Stimulated activated CD8-positive, alpha-beta memory T cell treated with anti-CD3 and anti-CD28 coated beads, Interleukin-15, amount 100 ng/mL, for 24 hours (primary cell): ENCODE data around the gene CLPSL2.

Experiments
- DNase-seq: peaks from one replicate; pipeline ENCODE4 v3.0.0-alpha.2; 2020; ENCODE audit warnings: low read depth

Gene CLPSL2

DNA sequence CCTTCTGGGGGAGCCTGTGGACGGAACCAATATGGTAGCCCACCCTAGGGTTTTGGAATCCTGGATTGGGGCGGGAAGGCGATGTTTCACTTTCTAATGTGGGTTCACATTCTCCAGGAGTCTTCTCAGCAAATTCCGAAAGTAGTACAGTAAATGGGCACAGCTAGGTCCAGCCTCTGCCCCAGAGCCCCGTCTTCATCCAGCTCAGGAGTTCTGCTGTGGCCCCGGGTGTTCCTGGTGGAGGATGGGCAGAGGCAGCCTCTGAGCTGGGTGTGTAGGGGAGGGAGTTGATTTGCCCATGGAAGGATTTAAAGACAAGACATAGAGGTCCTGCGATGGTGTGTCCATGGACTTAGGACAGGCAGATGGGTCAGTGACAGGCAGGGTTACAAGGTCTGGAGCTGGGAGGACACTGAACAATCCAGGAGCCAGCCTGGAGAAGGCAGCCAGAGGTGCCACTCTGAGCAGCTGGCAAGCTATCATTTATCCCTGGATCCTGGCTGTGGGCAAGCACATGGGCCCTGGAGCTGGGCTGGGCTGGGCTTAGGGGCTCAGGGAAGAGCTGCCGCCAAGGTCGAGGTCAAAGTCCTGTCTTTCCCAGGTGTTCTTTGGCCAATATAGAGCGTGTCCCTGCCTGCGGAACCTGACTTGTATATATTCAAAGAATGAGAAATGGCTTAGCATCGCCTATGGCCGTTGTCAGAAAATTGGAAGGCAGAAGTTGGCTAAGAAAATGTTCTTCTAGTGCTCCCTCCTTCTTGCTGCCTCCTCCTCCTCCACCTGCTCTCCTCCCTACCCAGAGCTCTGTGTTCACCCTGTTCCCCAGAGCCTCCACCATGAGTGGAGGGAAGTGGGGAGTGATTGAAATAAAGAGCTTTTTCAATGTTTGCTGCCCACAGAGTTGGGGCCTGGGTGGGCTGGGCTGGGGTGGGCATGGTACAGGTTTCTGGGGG is 11.1 kb downstream of the CLPSL2 start:
- DNase-seq = no peak

DNA sequence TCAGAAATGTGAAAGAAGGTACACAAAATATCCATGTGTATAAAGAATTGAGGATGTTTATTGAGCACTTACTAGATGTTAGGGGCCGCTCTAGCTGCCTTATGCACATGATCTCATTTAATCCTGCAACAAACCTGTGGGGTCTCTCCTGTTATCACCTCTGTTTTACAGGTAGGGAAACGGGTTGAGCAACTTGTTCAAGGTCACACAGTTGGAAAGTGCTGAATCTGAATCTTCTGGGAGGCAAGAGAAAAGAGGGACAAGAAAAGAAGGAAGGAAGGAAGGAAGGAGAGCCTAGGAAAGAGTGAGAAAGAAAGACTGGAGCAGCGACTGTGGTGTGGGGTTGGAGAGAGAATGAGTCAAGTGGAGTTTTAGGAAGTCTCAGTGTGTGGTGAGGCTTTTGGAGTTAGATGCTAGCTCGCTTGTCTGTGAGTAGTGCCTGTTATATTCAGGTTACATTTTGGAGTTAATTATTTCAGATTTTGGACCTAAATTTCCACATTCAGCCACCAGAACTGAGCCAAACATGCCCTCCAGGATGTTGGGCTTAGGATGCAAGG is 12.1 kb downstream of the CLPSL2 start:
- DNase-seq = no peak

DNA sequence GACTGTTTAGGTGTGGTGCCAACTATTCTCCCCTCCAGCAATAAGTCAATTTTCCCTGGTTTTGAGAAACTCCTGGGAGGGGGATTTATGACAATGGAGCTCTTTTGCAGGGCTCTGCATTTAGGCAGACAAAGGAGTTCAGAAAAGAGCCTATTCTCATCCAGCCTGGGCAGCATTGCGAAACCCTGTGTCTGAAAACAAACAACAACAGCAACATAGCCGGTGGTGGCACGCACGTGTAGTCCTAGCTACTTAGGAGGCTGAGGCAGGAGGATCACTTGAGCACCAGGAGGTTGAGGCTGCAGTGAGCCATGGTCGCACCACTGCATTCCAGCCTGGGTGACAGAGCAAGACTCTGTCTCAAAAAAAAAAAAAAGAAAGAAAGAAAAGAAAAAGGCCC is 14.3 kb downstream of the CLPSL2 start:
- no peak for DNase-seq

DNA sequence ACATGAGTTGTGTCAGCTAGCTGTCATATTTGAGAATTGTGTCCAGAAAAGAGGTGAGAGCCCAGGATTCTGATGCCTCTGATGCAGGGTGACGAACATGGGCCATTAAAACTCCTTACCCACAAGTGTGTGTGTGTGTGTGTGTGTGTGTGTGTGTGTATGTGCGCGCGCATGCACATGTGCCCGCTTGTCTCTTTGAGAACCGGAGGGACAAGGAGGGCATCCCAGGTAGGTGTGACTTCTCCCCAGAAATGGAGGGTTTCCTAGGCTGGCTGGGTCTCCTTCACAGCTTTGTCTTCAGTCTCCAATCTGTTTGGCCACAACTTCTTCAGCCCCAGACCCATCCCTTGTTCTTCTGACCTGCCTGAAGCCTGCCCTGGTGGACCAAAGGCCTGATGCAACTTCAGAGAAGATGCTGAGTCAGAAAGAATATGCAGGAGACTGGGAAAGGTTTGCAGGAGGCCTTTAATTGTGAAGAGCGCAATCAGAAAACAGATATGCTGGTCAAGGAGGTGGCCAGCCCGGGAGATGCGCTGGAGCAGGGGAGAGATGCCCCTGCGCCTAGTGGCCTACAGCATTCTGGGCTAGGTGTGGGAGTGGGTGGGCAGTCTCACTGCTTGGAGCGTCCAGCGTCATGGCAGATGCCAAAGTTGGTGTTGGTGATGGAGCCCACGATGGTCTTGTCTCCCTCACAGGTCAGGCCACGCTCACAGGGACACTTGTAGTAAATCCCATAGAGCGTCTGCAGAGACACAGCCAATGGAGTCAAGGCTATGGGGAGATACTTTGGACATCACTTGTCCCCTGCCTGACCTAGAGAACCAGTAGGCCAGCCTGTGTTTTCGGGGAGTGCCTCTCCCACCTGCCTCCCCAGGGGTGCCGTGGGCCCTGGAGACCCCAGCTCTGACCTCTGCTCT is 18.4 kb downstream of the CLPSL2 start:
- DNase-seq = no peak

DNA sequence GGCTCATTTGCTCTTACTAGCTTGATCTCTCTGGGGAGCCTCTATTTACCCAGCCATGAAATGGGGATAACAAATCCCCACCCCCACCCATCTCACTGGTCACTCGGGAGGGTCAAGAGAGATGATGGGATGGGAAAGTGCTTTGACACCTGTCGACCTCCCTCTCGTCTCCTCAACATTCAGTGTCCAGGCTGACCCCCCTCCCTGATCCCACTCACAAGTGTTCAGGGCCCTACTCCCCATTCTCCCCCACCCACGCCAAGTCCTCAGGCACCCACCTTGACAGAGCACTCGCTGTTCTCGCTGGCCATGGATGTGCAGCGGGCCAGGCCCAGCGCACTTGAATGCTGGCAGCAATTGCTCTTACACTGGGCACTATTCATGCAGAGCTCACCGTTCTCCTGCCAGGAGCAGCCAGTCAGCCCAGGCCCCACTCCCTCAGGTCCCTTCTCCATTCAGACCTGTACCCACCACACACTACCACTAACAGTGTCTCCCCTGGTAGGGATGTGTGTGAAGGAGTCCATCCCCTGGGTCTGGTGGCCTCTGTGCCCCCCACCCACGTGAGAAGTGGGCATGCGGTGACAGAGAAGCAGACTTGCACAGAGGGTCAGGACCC is 19.2 kb downstream of the CLPSL2 start:
- DNase-seq = no peak

DNA sequence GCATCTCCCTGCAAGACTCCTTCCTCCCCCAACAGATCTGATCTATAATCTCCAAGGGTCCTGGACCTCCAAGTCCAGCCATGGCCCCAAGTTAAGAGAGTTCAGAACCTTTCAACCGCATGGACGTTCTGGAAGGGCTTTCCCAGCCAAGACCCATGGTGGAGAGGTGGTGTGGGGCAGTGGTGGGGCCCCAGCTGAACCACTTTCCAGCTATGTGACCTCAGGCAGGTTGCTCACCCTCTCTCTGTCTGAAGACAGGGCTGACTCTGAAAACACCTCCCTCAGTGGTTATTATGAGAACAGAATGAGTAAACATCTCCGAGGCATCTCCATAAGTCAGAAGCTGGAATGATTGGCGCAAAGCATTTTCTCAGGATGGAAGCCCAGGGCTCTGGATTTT is 19.8 kb downstream of the CLPSL2 start:
- DNase-seq = no peak

DNA sequence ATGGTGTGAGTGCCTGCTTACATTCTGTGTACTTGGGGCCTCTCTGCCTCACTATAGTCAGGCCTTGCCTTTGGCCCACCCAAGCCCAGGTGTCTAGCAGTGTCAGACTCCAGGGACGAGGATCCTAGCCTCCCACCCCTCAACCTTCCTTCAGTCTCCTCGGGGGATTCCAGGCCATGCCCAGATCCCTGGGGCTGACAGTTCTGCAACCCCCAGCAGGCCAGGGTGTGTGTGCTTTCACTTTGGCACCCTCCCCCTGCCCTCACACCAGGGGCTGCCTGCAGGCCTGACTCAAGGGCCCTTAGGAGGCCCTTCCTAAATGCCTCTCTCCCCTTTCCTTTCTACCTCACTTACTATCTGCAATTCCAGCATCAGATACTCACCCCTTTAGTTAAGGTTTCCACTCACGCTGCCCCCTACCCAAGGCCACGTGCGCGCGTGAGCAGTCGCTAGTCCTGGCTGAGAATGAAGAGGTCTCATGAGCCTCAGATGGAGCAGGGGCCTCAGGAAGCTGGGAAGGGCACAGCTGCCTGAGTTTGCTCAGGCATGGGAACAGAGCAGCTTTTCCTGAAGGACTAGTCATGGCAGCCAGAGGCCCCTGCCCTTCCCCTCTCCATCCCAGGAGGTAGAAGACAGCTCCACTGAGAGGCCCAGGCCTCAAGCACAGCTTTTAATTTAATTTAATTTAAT is 21.6 kb downstream of the CLPSL2 start:
- no peak for DNase-seq

DNA sequence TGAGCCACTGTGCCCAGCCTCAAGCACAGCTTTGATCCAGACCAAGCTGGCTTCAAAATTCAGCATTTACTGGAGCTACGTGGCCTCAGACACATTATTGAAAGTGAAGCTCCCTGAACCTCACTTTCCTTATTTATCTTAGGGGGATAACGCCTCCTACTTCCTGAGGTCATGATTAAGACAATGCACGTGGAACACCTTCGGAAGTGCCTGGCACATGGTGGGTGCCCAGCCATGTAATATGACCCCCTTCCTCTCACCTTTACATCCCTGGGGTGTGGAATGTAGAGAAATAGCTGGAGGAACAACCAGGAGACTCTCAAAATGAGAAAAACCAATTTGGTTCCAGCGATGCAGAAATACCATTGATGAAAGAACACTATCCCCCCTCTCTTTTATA is 22.3 kb downstream of the CLPSL2 start:
- DNase-seq = no peak

DNA sequence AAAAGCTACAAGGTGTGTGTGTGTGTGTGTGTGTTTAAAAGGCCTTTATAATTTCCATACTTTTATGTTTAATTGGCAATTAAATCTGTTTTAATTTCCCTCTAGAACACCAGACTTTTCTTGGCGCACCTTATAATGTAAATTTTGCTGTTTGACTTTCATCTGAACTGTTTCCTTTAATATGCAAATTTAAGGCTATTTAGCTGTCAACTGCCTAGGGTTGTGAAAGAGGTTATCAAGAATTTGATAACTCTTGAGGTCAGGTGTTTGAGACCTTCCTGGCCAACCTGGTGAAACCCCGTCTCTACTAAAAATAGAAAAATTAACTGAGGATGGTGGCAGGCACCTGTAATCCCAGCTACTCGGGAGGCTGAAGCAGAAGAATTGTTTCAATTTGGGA is 24.8 kb downstream of the CLPSL2 start:
- no peak for DNase-seq

DNA sequence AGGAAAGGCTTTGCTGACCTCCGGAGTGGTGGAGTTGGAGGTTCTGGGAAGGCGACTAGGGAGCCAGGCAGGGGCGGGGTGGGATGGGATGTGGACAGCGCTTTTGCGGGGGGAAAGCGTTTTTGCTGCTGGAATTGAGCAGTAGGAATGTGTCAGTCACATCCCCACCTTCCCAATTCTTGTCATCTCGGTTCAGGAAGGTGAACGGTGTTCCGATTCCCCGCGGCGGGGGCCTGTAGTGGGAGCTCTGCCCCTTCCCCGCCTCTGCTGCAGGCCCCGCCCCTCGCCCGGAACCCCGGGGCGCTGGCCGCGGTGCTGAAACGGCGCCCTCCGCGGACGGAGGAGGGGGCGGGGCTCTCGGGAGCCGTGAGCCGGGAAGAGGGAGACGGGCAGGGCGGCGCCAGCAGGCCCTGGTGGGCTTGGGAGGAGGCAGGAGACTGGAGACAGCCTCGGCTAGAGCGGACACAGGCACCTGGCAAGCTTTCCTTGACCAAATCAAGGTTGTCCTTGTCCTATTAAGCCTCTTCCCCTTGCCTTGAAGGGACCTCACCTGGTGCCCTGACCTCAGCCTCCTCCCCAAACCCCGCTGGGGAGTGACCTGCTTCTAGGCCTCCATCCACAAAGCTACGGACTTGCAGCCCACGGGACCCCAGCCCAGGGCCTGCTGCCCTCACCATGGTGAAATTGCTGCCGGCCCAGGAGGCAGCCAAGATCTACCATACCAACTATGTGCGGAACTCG is 28.8 kb downstream of the CLPSL2 start, which contains the start of gene LHFPL5:
TSS of gene LHFPL5 (plus strand) at position 357 of the 741 bp plus-strand sequence. CDS start at position 676, 319 bp downstream.
- DNase-seq = peak; percentile 16

DNA sequence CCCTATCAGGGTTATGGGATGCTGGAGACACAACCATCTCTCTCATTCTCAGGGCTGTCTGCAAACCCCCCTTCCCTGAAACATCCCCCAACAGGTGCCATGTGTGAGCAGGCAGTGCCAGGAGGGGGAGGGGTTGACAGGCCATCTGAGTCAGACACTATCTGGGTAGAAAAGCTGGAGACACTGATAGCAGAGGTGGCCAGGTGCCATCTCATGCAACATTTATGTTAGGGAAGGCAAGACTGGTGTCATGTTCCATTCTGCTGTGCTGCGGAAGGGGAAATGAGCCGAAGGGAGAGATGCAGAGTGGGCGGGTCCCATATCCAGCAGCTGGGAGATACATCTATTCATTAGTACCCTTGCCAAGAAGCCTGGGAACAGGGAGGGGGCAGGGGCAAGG is 32.3 kb downstream of the CLPSL2 start:
- DNase-seq = no peak

DNA sequence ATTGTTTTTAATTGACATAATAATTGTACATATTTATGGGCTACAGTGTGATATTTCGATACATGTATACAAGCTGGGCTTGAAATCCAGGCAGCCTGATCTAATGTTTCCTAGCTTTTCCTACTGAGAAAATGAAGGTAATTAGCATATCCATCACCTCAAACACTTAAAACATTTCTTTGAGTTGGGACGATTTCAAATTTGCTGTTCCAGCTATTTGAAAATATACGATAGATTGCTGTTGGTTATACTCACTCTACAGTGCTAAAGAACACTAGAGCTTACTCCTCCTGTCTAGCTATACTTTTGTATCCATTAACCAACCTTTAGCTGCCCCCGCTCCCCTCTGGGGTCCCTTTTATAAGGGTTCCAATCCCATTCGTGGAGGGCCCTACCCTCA is 33.4 kb downstream of the CLPSL2 start:
- no peak for DNase-seq

DNA sequence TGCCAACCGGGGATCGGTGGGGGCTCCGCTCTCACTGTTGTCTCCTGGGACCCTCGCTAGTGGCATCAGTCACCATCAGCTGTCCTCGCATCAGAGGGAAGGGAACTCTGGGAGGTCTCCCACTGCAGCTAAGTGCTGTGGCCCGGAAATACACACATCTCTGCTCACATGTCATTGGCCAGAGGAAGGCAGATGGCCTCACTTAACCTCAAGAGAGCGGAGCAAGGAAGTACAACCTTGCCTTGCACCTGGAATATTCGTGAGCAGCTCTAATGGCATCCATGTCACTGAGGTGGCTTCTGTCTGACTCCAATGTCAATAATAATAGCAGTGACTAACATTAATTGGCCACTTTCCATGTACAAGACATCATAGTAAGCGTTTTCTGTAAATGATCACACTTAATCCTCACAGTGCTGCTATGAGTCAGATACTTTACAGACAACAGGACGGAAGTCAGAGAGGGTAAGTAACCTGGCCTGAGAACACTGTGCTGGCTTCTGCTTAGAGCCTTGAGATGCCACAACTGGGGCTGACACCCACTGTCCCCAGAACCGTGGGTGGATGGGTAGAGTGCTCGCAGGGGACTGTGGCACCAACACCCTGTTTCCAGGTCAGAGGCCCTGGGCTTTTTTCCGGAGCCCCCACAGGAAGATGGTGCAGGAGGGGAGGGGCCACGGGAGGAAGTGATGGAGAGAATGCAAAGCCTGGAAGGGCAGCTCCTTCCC is 34.7 kb downstream of the CLPSL2 start:
- DNase-seq = no peak

DNA sequence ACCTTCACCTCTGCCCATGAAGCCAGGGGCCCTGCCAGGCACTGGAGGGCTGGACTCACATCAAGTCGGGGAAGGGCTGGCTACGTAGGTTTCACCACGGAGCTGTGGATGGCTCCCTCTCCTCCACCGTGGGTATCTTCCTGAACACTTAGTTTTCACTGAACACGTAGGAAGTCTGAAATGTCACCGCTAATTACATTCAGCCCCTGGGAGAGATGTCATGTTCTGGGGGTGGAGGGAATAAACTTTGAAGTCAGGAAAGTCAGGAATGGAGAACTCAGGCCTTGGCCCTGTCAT is 35.2 kb downstream of the CLPSL2 start:
- DNase-seq = no peak

DNA sequence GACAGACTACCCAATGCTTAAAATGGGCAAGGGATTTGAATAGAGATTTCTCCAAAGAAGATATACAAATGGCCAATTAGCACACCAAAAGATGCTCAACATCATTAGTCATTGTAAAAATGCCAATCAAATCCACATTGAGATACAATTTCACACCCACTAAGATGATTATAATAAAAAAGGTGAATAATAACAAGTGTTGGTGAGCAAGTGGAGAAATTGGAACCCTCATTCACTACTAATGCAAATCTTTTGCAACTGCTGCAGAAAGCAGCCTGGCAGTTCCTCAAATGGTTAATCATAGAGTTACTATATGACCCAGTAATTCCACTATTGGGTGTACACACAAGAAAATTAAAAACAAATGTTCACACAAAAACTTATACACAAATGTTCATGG is 41.1 kb downstream of the CLPSL2 start:
- DNase-seq = no peak

DNA sequence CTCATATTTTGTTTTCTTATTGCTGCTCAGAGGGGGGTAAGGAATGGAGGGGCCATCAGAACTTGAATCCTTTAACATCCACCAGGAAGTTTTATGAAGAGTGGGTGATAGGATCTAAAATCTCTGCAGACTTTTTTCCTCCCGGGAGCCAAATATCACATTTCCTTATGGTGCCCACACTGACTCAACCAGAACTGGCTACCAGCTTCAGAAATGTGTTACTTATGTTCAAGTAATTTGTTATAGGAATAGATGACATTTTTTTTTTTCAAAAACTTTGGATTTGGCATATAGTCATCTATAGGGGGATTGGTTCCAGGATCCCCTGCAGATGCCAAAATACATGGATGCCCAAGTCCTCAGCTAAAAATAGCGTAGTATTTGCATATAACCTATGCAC is 47.2 kb downstream of the CLPSL2 start:
- DNase-seq = no peak

DNA sequence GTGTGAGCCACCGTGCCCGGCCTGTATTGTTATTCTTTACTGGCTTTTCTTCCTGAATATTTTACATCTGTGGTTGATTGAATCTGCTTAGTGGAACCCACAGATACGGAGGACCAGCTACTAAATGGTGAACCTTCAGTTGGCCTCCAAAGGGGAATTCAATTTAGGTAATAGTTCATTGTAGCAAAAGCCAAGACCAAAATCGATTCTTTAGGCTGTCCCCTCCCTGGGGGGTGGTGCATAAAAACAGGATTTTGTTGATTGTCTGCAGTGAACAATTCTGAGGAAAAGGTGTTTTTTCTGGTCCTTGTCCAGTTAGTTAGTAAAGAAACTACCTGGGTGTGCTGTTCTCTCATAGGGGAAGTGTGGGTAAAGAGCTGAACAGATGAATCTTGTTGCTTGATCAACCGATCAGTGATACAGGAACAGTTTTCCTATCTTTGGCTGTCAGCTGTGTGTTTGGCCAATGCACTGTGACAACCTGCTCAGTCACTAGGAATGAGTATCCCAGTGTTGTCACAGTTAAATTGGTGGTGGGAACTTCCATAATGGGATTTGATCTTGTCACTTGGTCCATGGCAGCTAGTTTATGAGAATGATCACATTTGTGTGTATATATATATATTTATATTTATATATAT is 48.3 kb downstream of the CLPSL2 start:
- no peak for DNase-seq
